Tibial nerve (tissue), 4 donors: ENCODE data around the gene STK26. TPM values are rescaled to one million over a fixed set of nuclear protein-coding genes. Genes with fewer than 3 reads are reported as not detected.

Experiments
- DNase-seq, 2 donors: peaks; one replicate each; pipeline ENCODE4 v3.0.0-alpha.2; 2019; ENCODE audit warnings: low spot score in 2 of 2
- H3K27ac ChIP-seq, 4 donors: fragments of 200-600 bp; sonication (generic) in 3 of 4; one replicate each; pipeline ENCODE4 v1.5.1; 2017 to 2019; ENCODE audit warnings: mild to moderate bottlenecking in 1 of 4
- H3K27me3 ChIP-seq, 2 donors: fragments of 200-600 bp; sonication (generic) in 1 of 2; one replicate each; pipeline versions ENCODE4 v1.5.1 to v1.6.0; 2017 to 2019
- H3K36me3 ChIP-seq, 3 donors: fragments of 200-600 bp; sonication (generic); one replicate each; pipeline ENCODE4 v1.5.1; 2018 to 2019
- H3K4me1 ChIP-seq, 4 donors: fragments of 200-600 bp; sonication (generic) in 3 of 4; one replicate each; pipeline ENCODE4 v1.5.1; 2017 to 2019
- H3K4me3 ChIP-seq, 4 donors: fragments of 200-600 bp; sonication (generic) in 3 of 4; one replicate each; pipeline ENCODE4 v1.5.1; 2017 to 2019; ENCODE audit warnings: mild to moderate bottlenecking in 1 of 4, moderate library complexity in 1 of 4
- H3K9me3 ChIP-seq, 4 donors: fragments of 200-600 bp; sonication (generic) in 3 of 4; one replicate each; pipeline ENCODE4 v1.5.1; 2017 to 2019
- CTCF ChIP-seq, 5 experiments: fragments of 200-600 bp in 3 of 5; fragments of 450-650 bp in 2 of 5; sonication (generic) in 3 of 5; IDR thresholded peaks; one replicate each; pipeline ENCODE4 v1.5.1; 2016 to 2019; ENCODE audit warnings: antibody characterized with exemption in 5 of 5, mild to moderate bottlenecking in 3 of 5, moderate library complexity in 2 of 5
- EP300 ChIP-seq, 2 donors: sonication (generic); formaldehyde crosslinking; IDR thresholded peaks; one replicate each; pipeline ENCODE4 v1.6.1; 2017; ENCODE audit warnings: antibody characterized with exemption in 2 of 2, mild to moderate bottlenecking in 1 of 2
- POLR2A ChIP-seq, 2 donors: fragments of 450-650 bp; IDR thresholded peaks; one replicate each; pipeline ENCODE4 v1.6.1; 2017; ENCODE audit warnings: antibody characterized with exemption in 2 of 2, mild to moderate bottlenecking in 2 of 2, moderate library complexity in 2 of 2
- WGBS, 2 donors: methylation state at CpG; one replicate each; pipeline ENCODE4 v1.1.5; 2018; 5-methylcytosine and 5-hydroxymethylcytosine counted together
- total RNA-seq, 4 donors: library from RNA; depleted of rRNA; stranded (reverse); fragments of >200 nt; gene quantifications; one replicate each; pipeline ENCODE4 v1.1.0, GENCODE V29; 2016

STK26 gene
- total RNA-seq, 4 donors from 2014 or later, result 1.7 to 3.9 (median 2.0) TPM

GRCh38 chrX:132037479-132037993 is 14.4 kb downstream of the STK26 start:
- no peak for DNase-seq
- Histone ChIP-seq H3K36me3 (no peaks in the 10 kb centered on the region), H3K27me3 (peaks cover 0 to 25% of the 10 kb centered on the region in 2 donors), H3K4me1 (no peaks in the 10 kb centered on the region), H3K9me3 (no peaks in the 10 kb centered on the region), H3K4me3 (no peak overlapping the region), H3K27ac (no peak overlapping the region)
- no peak for TF ChIP-seq EP300 (IDR thresholded peaks at IDR 0.05)
- TF ChIP-seq CTCF (IDR thresholded peaks at IDR 0.05), result no peak
- WGBS, 2 donors, result 45 to 56% methylated on average over 5 of the region's 5 CpGs

- no peak for TF ChIP-seq CTCF (IDR thresholded peaks at IDR 0.05)
- no peak for TF ChIP-seq EP300 (IDR thresholded peaks at IDR 0.05)
- no peak for TF ChIP-seq POLR2A (IDR thresholded peaks at IDR 0.05)
- H3K9me3 ChIP-seq, result no peaks in the 10 kb centered on the region
- 65 to 78% methylated on average over 2 of the region's 2 CpGs for WGBS, 2 donors
- H3K27ac ChIP-seq, result no peak overlapping the region
- no peak for DNase-seq
- H3K4me3 ChIP-seq, result no peak overlapping the region
- H3K27me3 ChIP-seq, result peaks cover 0 to 37% of the 10 kb centered on the region in 2 donors
- H3K4me1 ChIP-seq, result no peaks in the 10 kb centered on the region
- no peaks in the 10 kb centered on the region for H3K36me3 ChIP-seq
Measured at GRCh38 chrX:132040066-132040465, 17.0 kb downstream of the STK26 start.

GRCh38 chrX:132041015-132041414 is 17.9 kb downstream of the STK26 start:
- no peak overlapping the region for H3K27ac ChIP-seq
- no peaks in the 10 kb centered on the region for H3K36me3 ChIP-seq
- no peak overlapping the region for H3K4me3 ChIP-seq
- peaks cover 0 to 37% of the 10 kb centered on the region in 2 donors for H3K27me3 ChIP-seq
- no peak for DNase-seq
- H3K4me1 ChIP-seq, result no peaks in the 10 kb centered on the region
- 69 to 90% methylated on average over 4 of the region's 4 CpGs for WGBS, 2 donors
- no peaks in the 10 kb centered on the region for H3K9me3 ChIP-seq
- TF ChIP-seq CTCF (IDR thresholded peaks at IDR 0.05) (no peak), EP300 (IDR thresholded peaks at IDR 0.05) (no peak), POLR2A (IDR thresholded peaks at IDR 0.05) (no peak)

GRCh38 chrX:132043977-132044376 is 20.9 kb downstream of the STK26 start:
- no peak for DNase-seq
- Histone ChIP-seq H3K27me3 (peaks cover 0 to 27% of the 10 kb centered on the region in 2 donors), H3K9me3 (no peaks in the 10 kb centered on the region), H3K4me3 (no peak overlapping the region), H3K36me3 (no peaks in the 10 kb centered on the region), H3K4me1 (no peaks in the 10 kb centered on the region), H3K27ac (no peak overlapping the region)
- TF ChIP-seq POLR2A (IDR thresholded peaks at IDR 0.05) (no peak), CTCF (IDR thresholded peaks at IDR 0.05) (no peak), EP300 (IDR thresholded peaks at IDR 0.05) (no peak)
- 78 to 91% methylated on average over 2 of the region's 2 CpGs for WGBS, 2 donors

GRCh38 chrX:132044953-132045352 is 21.9 kb downstream of the STK26 start:
- DNase-seq, result no peak
- TF ChIP-seq POLR2A (IDR thresholded peaks at IDR 0.05), result no peak
- no peak for TF ChIP-seq EP300 (IDR thresholded peaks at IDR 0.05)
- TF ChIP-seq CTCF (IDR thresholded peaks at IDR 0.05), result no peak
- H3K9me3 ChIP-seq, result no peaks in the 10 kb centered on the region
- WGBS, 2 donors, result 77 to 78% methylated on average over 4 of the region's 4 CpGs
- H3K27me3 ChIP-seq, result peaks cover 0 to 27% of the 10 kb centered on the region in 2 donors
- H3K36me3 ChIP-seq, result no peaks in the 10 kb centered on the region
- H3K27ac ChIP-seq, result no peak overlapping the region
- no peak overlapping the region for H3K4me3 ChIP-seq
- H3K4me1 ChIP-seq, result no peaks in the 10 kb centered on the region
